Muscle layer of duodenum (tissue), 2 donors: Measurements from ENCODE around the gene TRPM6.

ENCODE experiments used
- H3K27ac ChIP-seq: one replicate; pipeline ENCODE4 v1.7.0; 2013; ENCODE audit warnings: mild to moderate bottlenecking, low read length
- H3K27me3 ChIP-seq: one replicate; pipeline ENCODE4 v1.7.0; 2013; ENCODE audit warnings: low read depth, mild to moderate bottlenecking, control low read depth, low read length
- H3K36me3 ChIP-seq, 2 donors: one replicate each; pipeline ENCODE4 v1.7.0; 2013; ENCODE audit warnings: low read length in 2 of 2, control low read depth in 1 of 2, mild to moderate bottlenecking in 1 of 2; ENCODE audit not compliant: insufficient read depth in 2 of 2, control insufficient read depth in 1 of 2
- H3K4me1 ChIP-seq, 2 donors: one replicate each; pipeline ENCODE4 v1.7.0; 2013; ENCODE audit warnings: low read length in 2 of 2, mild to moderate bottlenecking in 2 of 2, control low read depth in 1 of 2, moderate library complexity in 1 of 2; ENCODE audit not compliant: insufficient read depth in 2 of 2, control insufficient read depth in 1 of 2
- H3K4me3 ChIP-seq, 2 donors: one replicate each; pipeline ENCODE4 v1.7.0; 2013; ENCODE audit warnings: low read length in 2 of 2, low read depth in 1 of 2, mild to moderate bottlenecking in 1 of 2
- H3K9me3 ChIP-seq, 2 donors: one replicate each; pipeline ENCODE4 v1.7.0; 2013; ENCODE audit warnings: low read length in 2 of 2, control low read depth in 1 of 2, mild to moderate bottlenecking in 1 of 2; ENCODE audit not compliant: control insufficient read depth in 1 of 2
- donor health status: healthy.

Gene TRPM6

DNA sequence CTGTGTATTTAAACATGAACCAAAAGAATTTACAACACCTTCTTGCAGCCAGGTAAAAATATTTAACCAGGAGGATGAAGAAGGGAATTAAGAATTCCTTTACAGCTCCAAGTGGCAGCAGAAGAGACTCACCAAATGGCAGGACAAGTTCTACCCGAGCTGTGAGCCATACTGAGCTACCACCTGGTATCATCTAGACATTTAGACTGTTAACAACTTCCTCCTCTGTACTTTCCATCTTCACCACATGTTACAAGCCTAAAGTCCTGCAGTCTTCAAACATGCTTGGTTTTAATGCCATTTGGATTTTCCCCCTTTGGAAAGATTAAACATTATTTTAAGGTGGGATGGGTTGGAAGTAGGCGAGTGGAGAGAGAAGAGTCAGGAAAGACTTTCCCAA, 190.2 kb downstream of the TRPM6 start:
- H3K4me3 ChIP-seq, result no peak overlapping the region
- no peaks in the 10 kb centered on the region for H3K36me3 ChIP-seq
- no peak overlapping the region for H3K27ac ChIP-seq
- no peaks in the 10 kb centered on the region for H3K27me3 ChIP-seq
- H3K4me1 ChIP-seq, result no peaks in the 10 kb centered on the region
- H3K9me3 ChIP-seq, result no peaks in the 10 kb centered on the region

DNA sequence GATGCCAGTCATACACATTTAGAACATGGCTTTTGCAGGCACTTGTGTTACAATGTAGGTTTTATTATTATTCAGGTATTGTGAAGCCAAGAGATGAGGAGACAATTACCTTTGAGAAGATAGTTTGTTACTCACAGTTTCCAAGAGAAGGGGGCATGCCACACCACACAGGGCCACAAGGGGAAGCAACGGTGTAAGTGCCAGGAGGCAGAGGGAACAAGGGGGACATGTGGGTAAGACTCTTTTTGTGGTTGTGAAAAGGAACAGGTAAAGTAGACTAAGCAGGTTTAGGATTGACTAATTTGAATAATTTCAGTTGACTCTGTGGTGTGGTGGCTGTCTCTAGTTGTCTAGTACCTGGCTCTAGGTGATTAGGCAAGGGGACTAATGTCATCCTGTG, 191.2 kb downstream of the TRPM6 start:
- Histone ChIP-seq H3K4me1 (no peaks in the 10 kb centered on the region), H3K36me3 (no peaks in the 10 kb centered on the region), H3K27ac (no peak overlapping the region), H3K9me3 (no peaks in the 10 kb centered on the region), H3K27me3 (no peaks in the 10 kb centered on the region), H3K4me3 (no peak overlapping the region)

DNA sequence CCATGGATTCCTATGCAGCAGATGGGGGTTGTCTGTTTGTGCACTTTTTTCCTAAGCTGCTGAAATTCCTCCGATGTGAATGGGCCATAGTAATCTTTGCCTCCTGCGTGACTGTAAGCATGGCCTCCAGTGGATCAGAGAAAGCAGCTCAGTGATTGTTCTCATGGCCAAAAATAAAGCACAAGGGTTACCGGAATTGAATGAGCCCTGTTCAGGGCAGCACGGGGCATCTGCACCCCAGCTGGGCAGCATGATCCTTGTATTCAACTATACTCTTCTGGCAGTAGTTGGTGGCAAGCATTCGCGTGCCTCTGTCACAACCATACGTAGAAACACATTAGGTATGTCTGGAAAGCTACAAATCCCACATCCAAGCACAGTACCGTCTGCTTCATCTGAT, 196.7 kb downstream of the TRPM6 start:
- Histone ChIP-seq H3K27ac (no peak overlapping the region), H3K4me1 (no peaks in the 10 kb centered on the region), H3K4me3 (no peak overlapping the region), H3K27me3 (no peaks in the 10 kb centered on the region), H3K9me3 (no peaks in the 10 kb centered on the region), H3K36me3 (no peaks in the 10 kb centered on the region)

DNA sequence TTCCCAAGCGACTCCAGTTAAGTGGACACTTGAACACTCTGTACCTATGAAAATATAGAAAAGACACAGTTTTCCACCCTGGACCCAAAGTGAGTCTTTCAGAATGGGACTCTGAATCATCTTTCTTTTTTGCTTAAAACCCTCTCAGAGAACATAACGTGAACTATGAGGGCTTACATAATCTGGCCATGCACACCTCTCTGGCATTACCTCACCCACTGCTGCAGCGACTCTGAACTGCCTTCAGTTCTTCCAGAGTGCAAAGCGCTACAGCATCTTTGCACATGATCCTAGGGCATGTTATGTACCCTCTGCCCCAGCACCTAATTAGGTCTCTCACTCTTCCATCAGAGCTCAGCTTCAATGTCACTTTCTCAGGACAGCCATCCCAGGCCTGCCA, 204.4 kb downstream of the TRPM6 start:
- H3K4me1 ChIP-seq, result no peaks in the 10 kb centered on the region
- H3K36me3 ChIP-seq, result no peaks in the 10 kb centered on the region

DNA sequence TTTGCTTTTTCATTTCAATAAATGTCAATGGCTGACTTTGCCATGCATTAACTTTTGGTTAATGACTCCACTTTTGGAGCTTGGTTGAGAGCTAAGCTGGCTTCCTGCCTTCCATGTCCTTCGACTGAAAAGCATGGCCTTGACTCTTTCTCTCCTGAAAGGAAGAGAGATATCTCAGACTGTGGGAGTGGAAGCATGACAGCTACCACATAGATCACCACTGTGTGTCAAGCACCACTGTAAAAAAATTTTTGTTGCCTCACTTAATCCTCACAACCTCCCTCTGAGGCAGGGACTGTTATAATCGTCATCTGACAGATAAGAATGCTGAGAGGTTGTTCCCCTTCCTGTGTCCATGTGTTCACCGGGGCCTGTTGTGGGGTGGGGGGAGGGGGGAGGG, 205.8 kb downstream of the TRPM6 start:
- H3K36me3 ChIP-seq, result no peaks in the 10 kb centered on the region
- no peaks in the 10 kb centered on the region for H3K27me3 ChIP-seq
- no peak overlapping the region for H3K4me3 ChIP-seq
- H3K27ac ChIP-seq, result no peak overlapping the region
- no peaks in the 10 kb centered on the region for H3K4me1 ChIP-seq
- no peaks in the 10 kb centered on the region for H3K9me3 ChIP-seq

More for the DNA sequence above, 204.4 kb downstream of the TRPM6 start:
- no peak overlapping the region for H3K27ac ChIP-seq
- no peaks in the 10 kb centered on the region for H3K9me3 ChIP-seq
- H3K4me3 ChIP-seq, result no peak overlapping the region
- H3K27me3 ChIP-seq, result no peaks in the 10 kb centered on the region

DNA sequence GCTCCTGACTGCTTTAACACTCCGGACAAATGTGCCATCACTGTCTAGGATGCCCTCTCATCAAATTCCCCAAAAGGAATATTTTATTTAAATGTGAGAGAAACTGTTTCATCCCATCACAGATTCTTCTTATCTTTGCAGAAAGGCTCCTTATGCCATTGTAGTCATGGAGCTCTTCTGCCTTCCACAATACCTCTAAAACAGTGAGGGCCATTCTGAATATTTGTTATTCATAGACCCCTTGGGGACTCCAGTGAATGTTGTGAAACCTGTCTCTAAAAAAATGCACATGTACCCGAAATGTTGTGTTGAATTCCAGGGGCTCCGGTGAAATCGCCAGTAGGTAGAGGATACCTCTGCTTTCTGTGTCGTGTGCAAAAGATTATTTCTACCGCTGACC, 213.6 kb downstream of the TRPM6 start:
- Histone ChIP-seq H3K9me3 (no peaks in the 10 kb centered on the region), H3K4me3 (no peak overlapping the region), H3K36me3 (no peaks in the 10 kb centered on the region), H3K27ac (no peak overlapping the region), H3K4me1 (no peaks in the 10 kb centered on the region), H3K27me3 (no peaks in the 10 kb centered on the region)
